ENCODE data around the gene KCNJ3.

Gene KCNJ3

GRCh38 chr2:154758871-154759270 is 60.4 kb downstream of the KCNJ3 start:
- POLR2A ChIA-PET, result no interaction called here
- TF ChIP-seq, protein P1, sequence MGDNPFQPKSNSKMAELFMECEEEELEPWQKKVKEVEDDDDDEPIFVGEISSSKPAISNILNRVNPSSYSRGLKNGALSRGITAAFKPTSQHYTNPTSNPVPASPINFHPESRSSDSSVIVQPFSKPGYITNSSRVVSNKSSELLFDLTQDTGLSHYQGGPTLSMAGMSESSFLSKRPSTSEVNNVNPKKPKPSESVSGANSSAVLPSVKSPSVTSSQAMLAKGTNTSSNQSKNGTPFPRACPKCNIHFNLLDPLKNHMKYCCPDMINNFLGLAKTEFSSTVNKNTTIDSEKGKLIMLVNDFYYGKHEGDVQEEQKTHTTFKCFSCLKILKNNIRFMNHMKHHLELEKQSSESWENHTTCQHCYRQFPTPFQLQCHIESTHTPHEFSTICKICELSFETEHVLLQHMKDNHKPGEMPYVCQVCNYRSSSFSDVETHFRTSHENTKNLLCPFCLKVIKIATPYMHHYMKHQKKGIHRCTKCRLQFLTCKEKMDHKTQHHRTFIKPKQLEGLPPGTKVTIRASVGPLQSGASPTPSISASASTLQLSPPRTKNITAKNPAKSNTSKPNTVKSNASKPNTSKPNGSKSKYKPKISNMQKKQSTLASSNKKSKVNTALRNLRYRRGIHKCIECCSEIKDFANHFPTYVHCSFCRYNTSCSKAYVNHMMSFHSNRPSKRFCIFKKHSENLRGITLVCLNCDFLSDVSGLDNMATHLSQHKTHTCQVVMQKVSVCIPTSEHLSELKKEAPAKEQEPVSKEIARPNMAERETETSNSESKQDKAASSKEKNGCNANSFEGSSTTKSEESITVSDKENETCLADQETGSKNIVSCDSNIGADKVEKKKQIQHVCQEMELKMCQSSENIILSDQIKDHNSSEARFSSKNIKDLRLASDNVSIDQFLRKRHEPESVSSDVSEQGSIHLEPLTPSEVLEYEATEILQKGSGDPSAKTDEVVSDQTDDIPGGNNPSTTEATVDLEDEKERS (tag by site-specific recombination; IDR thresholded peaks at IDR 0.05), result no peak
- TF ChIP-seq ZNF112 (tag by site-specific recombination; IDR thresholded peaks at IDR 0.05) (no peak), ZNF175 (tag by site-specific recombination; IDR thresholded peaks at IDR 0.05) (no peak), ZNF704 (tag by site-specific recombination; IDR thresholded peaks at IDR 0.05) (no peak), ZBTB8A (tag by site-specific recombination; IDR thresholded peaks at IDR 0.05) (no peak), INSM2 (tag by site-specific recombination; IDR thresholded peaks at IDR 0.05) (no peak), REPIN1 (tag by site-specific recombination; IDR thresholded peaks at IDR 0.05; ENCODE audit: low read depth) (no peak), ZNF10 (tag by site-specific recombination; IDR thresholded peaks at IDR 0.05) (no peak), ZNF791 (tag by site-specific recombination; IDR thresholded peaks at IDR 0.05) (no peak), ZFHX2 (tag by site-specific recombination; conservative IDR thresholded peaks at IDR 0.05) (no peak)
- TF ChIP-seq, protein P2, sequence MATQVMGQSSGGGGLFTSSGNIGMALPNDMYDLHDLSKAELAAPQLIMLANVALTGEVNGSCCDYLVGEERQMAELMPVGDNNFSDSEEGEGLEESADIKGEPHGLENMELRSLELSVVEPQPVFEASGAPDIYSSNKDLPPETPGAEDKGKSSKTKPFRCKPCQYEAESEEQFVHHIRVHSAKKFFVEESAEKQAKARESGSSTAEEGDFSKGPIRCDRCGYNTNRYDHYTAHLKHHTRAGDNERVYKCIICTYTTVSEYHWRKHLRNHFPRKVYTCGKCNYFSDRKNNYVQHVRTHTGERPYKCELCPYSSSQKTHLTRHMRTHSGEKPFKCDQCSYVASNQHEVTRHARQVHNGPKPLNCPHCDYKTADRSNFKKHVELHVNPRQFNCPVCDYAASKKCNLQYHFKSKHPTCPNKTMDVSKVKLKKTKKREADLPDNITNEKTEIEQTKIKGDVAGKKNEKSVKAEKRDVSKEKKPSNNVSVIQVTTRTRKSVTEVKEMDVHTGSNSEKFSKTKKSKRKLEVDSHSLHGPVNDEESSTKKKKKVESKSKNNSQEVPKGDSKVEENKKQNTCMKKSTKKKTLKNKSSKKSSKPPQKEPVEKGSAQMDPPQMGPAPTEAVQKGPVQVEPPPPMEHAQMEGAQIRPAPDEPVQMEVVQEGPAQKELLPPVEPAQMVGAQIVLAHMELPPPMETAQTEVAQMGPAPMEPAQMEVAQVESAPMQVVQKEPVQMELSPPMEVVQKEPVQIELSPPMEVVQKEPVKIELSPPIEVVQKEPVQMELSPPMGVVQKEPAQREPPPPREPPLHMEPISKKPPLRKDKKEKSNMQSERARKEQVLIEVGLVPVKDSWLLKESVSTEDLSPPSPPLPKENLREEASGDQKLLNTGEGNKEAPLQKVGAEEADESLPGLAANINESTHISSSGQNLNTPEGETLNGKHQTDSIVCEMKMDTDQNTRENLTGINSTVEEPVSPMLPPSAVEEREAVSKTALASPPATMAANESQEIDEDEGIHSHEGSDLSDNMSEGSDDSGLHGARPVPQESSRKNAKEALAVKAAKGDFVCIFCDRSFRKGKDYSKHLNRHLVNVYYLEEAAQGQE (tag by site-specific recombination; IDR thresholded peaks at IDR 0.05), result no peak
- Histone ChIP-seq H3K4me1 (ENCODE audit: control insufficient read depth, insufficient read depth, low read length) (no peaks in the 10 kb centered on the region), H3K4me3 (ENCODE audit: low read depth, low read length) (no peak overlapping the region), H3K9me3 (ENCODE audit: control insufficient read depth, insufficient read depth, low read depth, low read length) (no peaks in the 10 kb centered on the region), H3K27ac (ENCODE audit: extremely low read depth, low read depth, low read length) (no peak overlapping the region), H3K36me3 (ENCODE audit: control insufficient read depth in 2 of 2, insufficient read depth in 1 of 2, low read length in 2 of 2) (no peaks in the 10 kb centered on the region)
- CTCF ChIA-PET, result no interaction called here

DNA sequence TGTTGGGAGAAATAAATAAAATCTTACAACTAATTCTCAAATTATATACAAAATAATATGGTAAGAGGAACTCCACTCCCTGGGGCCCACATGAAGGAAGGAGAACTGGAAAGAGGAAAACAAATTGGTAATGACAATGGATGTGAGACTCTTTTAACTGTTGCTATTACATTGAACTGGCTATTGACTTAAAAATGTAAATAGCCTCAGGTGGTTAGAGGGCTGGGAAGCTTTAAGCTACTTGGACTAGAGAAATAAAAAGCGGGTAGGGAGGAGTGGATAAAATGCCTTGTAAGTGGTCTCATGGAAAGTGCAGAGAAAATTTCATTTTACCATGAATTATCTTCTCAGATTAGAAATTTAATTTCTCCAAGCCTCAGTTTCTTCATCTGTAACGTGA is 64.1 kb downstream of the KCNJ3 start:
- Histone ChIP-seq H3K27ac (ENCODE audit: extremely low read depth, low read depth, low read length) (no peak overlapping the region), H3K4me3 (ENCODE audit: low read depth, low read length) (no peak overlapping the region), H3K36me3 (ENCODE audit: control insufficient read depth in 2 of 2, insufficient read depth in 1 of 2, low read length in 2 of 2) (no peaks in the 10 kb centered on the region), H3K9me3 (ENCODE audit: control insufficient read depth, insufficient read depth, low read depth, low read length) (no peaks in the 10 kb centered on the region), H3K4me1 (ENCODE audit: control insufficient read depth, insufficient read depth, low read length) (no peaks in the 10 kb centered on the region)
- ChIA-PET POLR2A (no interaction called here), CTCF (no interaction called here)
- TF ChIP-seq ZNF513 (tag by site-specific recombination; IDR thresholded peaks at IDR 0.05) (no peak), ZNF350 (tag by site-specific recombination; IDR thresholded peaks at IDR 0.05) (no peak), ZNF670 (tag by site-specific recombination; IDR thresholded peaks at IDR 0.05; ENCODE audit: low read depth) (no peak), ZNF514 (tag by site-specific recombination; IDR thresholded peaks at IDR 0.05) (no peak), ZNF830 (tag by site-specific recombination; IDR thresholded peaks at IDR 0.05; ENCODE audit: low read depth) (no peak), ZEB2 (tag by site-specific recombination; IDR thresholded peaks at IDR 0.05) (no peak), ZNF311 (tag by site-specific recombination; IDR thresholded peaks at IDR 0.05; ENCODE audit: borderline replicate concordance) (no peak), ZNF19 (tag by site-specific recombination; IDR thresholded peaks at IDR 0.05; ENCODE audit: low read depth) (no peak), HOXD13 (CRISPR knock-in tag; IDR thresholded peaks at IDR 0.05; ENCODE audit: borderline replicate concordance) (no peak), ZNF658 (tag by site-specific recombination; IDR thresholded peaks at IDR 0.05) (no peak), MYNN (tag by site-specific recombination; IDR thresholded peaks at IDR 0.05; ENCODE audit: borderline replicate concordance) (no peak)
- TF ChIP-seq, protein P3, sequence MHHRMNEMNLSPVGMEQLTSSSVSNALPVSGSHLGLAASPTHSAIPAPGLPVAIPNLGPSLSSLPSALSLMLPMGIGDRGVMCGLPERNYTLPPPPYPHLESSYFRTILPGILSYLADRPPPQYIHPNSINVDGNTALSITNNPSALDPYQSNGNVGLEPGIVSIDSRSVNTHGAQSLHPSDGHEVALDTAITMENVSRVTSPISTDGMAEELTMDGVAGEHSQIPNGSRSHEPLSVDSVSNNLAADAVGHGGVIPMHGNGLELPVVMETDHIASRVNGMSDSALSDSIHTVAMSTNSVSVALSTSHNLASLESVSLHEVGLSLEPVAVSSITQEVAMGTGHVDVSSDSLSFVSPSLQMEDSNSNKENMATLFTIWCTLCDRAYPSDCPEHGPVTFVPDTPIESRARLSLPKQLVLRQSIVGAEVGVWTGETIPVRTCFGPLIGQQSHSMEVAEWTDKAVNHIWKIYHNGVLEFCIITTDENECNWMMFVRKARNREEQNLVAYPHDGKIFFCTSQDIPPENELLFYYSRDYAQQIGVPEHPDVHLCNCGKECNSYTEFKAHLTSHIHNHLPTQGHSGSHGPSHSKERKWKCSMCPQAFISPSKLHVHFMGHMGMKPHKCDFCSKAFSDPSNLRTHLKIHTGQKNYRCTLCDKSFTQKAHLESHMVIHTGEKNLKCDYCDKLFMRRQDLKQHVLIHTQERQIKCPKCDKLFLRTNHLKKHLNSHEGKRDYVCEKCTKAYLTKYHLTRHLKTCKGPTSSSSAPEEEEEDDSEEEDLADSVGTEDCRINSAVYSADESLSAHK (tag by site-specific recombination; IDR thresholded peaks at IDR 0.05), result no peak

Data from HEK293 (cell line).